Measurements from ENCODE around the gene SUSD3.

SUSD3 gene

DNA sequence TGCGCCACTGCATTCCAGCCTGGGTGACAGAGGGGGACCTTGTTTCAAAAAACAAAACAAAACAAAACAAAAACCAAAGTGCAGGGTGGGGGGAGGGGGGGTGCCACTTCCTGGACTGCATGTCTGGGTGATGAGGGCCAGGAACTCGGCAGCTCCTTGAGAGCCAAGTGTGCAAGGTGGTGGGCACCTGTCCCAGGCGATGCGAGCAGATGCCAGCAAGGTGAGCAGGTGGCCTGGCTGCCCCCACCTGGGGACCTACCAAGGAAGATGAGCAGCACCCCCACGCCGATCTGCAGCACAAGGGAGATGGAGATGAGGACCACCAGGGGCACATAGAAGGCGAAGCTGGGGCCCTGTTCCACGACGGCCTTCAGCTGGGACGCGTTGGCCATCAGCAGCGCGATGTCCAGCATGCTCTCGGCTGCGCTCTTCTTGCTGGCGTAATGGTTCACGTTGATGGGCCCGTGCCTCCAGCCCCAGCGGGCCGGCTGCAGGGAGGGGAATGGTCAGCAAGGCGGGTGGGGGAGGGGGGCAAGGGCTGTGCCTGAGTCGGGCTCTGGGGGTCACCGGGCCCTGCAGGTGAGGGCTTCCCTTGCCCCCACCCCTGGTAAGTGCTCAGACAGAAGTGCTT, 67.8 kb downstream of the SUSD3 start:
- DNase-seq (ENCODE audit: low read depth): no peak

DNA sequence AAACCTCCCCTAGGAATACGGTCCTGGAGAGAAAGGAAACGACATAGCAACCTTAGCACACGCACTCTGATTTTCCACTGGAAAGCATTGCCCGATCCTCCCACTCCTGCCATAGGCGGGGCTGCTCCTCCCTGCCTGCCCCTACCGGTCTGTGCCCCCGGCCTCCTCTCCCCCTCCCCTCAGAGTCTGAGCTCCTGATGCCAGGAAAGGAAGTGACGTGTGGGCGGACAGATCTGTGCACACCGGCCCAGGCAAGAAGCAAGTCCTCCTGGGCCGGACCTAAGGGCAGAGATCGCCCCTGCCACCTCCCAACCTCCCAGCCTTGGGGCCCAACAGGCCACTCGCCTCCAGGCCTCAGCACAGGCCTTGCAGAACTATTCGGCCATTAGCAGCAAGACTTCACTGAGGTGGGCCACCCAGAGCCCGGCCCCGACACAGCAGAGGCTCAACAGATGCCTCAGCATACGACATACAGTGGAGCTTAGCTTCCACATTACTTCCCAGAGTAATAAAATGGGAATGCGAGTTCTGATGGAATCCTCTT, 68.4 kb downstream of the SUSD3 start:
- no peak for DNase-seq (ENCODE audit: low read depth)

DNA sequence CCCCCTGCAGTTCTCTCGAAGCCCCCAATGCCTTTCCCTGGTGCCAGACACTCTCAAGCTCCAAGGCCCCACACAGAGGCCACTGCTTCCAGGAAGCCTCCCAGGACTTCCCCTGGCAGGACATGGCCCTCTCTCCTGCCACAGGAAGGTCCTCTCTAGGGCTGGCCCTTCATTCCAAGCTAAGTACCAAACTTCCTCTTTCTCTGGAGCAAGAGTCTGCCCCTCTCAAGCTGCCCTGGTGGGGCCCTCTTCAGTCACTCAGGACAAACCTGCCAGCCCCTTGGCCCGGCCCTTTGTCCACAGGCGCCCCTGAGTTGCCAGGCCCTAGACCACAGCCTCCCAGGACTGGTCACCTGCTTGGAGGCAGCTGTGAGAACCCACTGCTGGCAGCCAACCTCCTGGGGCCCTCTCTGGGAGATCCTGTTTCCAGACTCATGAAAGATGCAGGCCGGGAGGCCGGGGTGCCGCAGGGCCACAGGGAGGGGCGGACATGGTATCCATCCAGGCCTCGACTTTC, 69.0 kb downstream of the SUSD3 start:
- DNase-seq (ENCODE audit: low read depth): no peak

DNA sequence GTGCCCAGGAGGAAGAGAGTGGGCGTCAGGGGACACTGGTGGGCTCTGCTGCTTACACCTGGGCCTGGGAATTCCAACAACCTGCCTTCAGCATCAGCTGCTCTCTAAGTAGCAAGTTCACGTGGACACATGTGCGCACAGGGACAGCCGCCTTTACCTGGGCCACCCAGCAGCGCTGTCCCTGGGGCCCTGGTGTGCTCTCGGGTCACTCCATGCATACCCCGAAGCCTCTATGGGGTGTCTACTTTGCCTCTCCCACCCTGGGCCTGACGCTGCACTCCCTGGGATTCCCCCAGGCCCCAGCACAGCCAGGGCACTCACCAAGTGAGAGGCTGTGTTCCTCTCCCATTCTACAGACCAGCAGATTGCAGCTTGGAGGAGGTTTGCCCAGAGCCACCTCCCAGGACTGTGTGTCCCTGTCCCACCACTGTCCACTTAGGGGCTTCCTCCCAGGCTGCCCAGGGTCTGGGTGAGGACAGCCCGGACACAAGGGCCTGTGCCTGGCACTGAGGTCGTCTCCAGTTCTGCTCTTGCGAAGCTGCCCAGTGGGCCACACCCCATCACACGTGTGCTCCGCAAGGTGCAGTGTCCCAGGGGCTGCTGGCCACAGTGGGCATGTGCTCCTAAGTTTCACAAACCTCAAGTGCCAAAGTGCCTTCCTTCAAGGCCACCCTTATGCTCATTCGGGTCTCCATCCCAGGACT, 69.7 kb downstream of the SUSD3 start:
- no peak for DNase-seq (ENCODE audit: low read depth)

DNA sequence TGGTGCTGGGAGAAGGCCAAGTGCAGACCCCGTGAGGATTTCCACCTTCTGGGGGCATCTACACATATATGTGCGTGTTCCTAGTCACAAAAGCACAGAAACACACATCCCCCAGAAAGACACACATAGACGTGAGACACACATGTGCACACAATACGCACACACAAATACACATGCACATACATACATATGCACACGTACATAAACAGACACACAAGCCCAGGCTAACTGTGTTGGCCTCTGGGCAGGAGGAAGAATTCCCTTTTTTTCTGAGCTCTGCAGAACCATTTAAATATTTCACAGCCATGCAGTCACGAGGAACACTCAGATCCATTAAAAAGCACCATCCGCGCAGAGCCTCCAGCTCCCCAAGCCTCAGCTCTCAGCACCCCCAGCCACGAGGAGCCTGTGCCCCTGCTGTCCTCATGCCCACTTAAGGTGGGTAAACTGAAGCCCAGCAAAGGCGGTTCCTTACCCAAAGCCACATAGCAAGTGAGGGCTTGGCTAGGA, 70.3 kb downstream of the SUSD3 start:
- no peak for DNase-seq (ENCODE audit: low read depth)

DNA sequence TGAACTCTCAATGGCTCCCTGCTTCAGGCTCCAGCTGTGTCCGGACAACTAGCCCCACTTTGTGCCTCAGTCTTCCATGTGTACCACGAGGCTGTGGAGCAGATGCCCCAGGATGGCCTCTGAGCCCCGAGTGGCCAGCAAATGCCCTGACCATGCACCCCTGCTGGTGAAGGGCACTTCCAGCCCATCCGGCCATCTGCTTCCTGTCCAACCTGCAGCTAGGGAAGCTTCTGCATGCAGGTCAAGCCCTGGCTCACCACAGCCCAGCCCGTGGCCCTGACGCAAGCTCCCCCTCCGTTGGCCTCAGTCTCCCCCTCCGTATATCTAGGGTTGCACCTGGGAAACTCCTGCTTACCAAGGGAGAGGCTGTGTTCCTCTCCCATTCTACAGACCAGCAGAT, 70.8 kb downstream of the SUSD3 start:
- no peak for DNase-seq (ENCODE audit: low read depth)

DNA sequence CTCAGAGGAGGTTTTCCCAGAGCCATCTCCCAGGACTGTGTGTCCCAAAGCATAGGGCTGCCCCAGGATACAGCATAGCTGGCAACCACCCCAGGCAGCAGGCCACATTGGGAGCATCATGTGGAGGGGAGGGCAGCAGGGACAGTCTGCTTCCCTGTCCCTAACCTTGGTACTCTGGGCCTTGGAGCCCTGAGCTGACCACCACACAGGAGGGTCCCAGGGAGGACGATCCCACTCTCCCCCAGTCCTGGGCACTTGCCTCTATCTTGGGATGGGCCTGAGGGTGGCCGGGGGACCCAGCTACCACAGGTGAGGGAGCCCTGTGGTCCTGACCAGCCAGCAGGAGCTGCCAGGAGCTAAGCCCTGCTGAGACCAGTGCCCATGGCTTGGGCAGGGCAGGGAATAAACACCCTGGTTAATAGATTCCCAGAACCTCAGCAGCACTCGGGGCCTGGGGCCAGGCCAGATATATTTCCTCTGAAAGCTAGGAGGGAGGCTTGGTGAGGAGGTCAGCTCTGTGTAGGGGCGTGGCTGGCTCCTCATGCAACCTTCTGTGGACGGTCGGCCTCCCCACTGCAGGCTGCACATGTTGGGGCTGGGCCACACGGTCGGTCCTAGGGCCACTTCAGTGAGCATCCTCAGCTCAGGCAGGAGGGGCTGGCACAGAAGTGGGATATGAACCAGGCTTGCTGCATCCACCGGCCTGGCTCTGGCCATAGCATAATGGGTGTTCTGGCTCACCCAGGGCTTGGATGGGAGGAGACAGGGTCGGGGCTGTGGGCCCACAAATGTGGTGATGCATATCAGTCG, 71.4 kb downstream of the SUSD3 start:
- no peak for DNase-seq (ENCODE audit: low read depth)

DNA sequence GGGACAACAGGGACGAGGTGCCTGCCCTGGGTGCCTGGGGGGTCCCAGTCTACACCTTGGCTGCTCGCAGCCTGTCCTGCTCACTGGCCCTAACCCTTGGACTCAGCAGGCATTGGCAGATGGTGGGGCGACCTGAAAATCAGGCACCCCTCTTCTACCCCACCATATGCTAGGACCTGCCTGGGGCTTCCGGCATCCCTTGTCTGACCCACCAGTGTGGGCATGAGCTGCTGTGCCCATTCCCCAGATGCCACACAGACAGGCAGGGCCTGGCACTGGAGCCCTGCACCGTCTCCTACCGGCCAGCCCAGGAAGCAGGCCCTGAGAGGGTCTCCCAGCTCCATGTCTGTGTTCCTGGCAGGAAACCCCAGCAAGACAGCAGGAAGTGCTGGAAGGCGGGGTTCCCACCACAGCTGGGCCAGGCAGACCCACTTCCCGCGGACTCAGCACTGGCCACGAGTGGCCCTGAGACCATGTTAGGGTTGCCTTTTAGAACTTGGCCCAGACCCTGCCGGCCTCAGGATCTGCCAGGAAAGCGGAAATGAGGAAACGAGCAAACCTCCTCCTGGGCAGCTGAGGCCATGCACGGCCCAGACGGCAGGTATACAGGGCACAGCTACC, 72.5 kb downstream of the SUSD3 start:
- DNase-seq (ENCODE audit: low read depth): no peak

DNA sequence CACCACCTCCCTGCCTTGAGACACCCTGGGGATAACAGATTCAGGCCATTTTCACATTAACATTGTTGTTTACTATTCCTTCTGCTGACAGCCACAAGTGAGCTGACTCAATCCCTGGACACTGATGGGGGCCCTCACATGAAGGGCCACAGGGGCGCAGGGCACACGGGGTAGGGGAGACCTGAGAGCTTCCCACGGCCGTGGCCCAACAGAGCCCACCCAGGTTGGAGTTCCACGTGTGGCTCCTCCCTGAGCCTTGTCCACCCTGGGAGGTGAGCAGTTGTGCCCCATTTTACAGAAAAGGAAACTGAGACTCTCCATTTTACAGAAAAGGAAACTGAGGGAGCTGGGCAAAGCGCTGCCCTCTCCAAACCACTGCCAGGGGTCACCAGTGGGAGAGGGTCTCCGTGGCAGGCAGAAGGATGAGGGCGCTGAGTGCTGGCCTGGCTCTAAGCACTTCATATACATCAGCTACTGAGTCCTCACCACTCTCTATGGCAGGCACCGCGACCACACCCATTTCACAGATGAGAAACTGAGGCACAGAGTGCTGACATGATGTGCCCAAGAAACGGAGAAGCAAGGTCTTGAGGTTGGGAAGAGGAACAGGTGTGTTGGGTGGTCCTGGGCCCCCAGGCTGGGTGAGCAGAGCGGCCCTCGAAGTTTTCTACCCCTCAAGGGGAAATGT, 73.2 kb downstream of the SUSD3 start:
- DNase-seq (ENCODE audit: low read depth): no peak

DNA sequence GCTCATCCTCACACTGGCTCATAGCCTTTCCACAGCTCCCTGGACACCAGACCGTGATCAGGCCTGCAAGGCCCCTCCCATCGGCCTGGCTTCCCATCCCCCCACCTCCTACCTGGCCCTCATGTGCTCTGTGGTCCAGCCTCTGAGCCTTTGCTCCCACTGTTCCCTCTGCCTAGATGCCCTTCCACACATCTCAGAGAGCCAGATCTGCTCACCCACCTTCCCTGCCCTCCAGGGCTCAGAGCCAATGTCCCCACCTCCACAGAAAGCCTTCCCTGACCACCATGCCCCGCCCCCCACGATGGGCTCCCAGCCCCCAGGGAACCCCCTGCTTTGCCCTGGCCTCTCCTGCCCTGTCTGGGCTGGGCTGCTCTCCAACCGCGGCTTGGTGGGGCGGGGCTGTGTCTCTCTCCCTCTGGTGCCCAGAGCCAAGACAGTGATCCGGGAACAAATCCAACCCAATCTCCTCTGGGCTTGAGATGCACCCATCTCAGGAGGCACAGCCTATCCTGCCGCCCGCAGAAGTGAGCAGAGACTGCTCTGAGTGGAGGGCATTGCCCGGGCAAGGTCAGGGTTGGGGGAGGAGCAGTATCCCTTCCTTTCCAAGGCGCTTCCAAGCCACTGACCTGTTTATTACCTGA, 73.9 kb downstream of the SUSD3 start:
- DNase-seq (ENCODE audit: low read depth): no peak

DNA sequence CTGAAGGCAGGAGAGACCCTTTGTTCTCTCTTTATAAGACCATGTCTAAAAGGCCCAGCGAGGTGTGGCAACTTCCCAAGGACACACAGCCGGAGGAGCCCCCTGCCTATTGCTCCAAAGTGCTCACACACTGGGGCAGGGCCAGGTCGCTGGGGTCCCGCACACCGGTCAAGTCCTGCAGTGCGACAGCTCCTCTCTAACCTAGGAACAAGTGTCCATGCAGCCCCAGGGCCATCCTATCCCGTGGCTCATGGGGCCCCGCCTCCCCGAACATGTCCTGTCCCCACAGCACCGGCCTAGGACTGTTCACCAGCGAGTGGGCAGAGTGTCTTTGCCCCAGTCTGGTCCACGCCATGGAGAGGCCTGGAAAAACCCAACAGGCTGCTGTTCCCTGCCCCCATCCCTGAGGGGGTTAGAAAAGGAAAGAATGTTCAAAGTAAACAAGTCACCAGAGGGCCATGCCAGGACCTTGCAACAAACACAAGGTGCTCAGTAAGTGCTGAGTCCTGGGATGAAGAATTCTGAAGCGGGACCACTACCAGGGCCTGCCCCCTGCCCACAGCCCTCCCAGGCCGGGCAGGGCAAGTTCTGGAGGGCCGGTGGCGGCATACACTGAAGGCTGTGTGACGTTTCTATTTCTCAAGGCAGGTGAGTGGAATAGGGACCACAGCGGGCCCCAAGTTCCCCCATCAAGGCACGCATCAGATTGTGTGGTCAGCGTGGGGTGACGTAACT, 74.6 kb downstream of the SUSD3 start:
- DNase-seq (ENCODE audit: low read depth): no peak

DNA sequence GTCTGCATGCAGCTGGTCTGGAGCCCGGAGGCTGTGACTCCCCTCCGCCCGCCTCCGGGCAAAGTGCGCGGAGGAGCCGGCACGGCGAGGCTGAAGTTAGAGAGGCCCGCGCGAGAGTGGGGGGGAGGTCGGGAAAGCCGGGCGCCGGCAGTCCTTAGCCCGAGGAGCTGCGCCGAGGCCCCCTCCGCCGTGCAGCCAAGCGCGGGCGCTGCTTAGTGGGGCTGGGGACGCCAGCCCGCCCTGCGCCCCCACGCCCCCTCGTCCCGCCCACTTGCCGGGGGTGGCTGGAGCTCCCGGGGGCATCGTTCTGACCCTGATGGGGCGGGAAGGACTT, 75.1 kb downstream of the SUSD3 start:
- no peak for DNase-seq (ENCODE audit: low read depth)

DNA sequence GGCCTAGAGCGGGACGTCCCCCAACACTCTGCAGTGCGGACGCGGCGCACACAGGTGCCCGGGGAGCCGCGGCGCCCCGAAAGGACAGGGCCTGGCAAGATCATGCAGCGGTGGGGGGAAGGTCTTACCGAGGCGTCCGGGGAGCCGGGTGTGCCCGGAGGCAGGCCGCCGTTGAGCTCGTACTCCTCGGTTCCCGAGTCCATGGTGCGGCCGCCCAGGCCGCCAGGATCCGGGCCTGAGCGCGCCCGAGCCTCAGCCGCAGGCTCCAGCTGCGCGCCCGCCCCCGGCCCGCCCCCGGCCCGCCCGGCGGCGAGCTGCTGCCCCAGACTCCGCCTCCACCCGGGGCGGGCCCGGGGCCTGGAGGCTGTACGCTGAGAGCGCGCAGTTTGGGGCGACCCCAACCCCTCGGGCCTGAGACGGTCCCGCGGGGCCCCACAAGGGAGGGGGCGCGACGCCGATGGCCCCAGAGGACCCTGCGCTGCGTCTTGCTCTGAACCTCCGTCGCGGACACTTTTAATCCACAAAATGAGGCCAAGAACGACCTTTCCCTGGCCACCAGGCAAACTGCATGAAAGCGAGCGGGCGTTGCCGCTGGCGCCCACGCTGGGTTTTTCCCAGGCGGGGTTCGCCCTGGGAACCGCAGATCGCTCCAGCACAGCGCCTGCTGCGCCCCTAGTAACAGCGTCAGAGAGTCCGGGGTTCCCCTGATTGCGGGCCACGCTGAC, 75.7 kb downstream of the SUSD3 start, which contains the start of gene NINJ1:
NINJ1 (minus strand) TSS at position 237 of the 725 bp plus-strand sequence; CDS start at position 203, 34 bp downstream.
- peak; percentile 82 for DNase-seq (ENCODE audit: low read depth)
